Nephron progenitor cell (in vitro differentiated cells): ENCODE measurements around the gene IL37.
"Not testable (repeated sequence)": the region's sequence is repeated elsewhere in the genome, so short reads cannot be mapped to it uniquely, and the experiment has no call there.

Source experiments
- DNase-seq: peaks from one replicate; pipeline ENCODE4 v3.0.0; 2021
- H3K27ac Mint-ChIP-seq: 2 replicates; pipeline ENCODE4 v1.8.0; 2021; ENCODE audit warnings: mild to moderate bottlenecking, moderate library complexity, mixed read lengths
- H3K27me3 Mint-ChIP-seq: 2 replicates; pipeline ENCODE4 v1.8.0; 2021; ENCODE audit warnings: mild to moderate bottlenecking, low read depth, mixed read lengths; ENCODE audit not compliant: poor library complexity
- H3K36me3 Mint-ChIP-seq: 2 replicates; pipeline ENCODE4 v1.8.0; 2021; ENCODE audit warnings: low read depth, mixed read lengths
- H3K4me1 Mint-ChIP-seq: 2 replicates; pipeline ENCODE4 v1.8.0; 2021; ENCODE audit warnings: mixed read lengths
- H3K4me3 Mint-ChIP-seq: 2 replicates; pipeline ENCODE4 v1.8.0; 2021; ENCODE audit warnings: mild to moderate bottlenecking, moderate library complexity, mixed read lengths
- H3K9me3 Mint-ChIP-seq: 2 replicates; pipeline ENCODE4 v1.8.0; 2021; ENCODE audit warnings: mild to moderate bottlenecking, moderate library complexity, mixed read lengths
- TF ChIP-seq, protein P1 (sequence below): fragments of 200-600 bp; sonication (generic); IDR thresholded peaks from 2 replicates; pipeline ENCODE4 v1.5.0; 2021; ENCODE audit warnings: antibody characterized with exemption

The IL37 gene

DNA sequence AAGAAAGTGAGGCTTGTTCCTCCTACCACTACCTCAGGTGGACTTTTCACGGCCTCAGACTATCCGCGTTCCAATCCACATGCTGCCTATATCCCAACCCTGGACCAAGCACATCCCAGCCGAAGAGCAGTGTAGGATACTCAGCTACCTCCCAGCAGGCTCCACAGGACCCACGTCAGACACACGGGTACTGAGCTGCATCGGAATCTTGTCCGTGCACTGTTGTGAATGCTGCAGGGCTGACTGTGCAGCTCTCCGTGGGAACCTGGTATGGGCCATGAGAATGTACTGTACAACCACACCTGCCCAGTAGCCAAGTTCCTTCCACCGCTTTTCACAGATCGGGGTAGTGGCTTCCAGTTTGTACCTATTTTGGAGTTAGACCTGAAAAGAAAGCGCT, 22.3 kb downstream of the IL37 start:
- no peak overlapping the region for H3K27ac Mint-ChIP-seq
- TF ChIP-seq, protein P1, sequence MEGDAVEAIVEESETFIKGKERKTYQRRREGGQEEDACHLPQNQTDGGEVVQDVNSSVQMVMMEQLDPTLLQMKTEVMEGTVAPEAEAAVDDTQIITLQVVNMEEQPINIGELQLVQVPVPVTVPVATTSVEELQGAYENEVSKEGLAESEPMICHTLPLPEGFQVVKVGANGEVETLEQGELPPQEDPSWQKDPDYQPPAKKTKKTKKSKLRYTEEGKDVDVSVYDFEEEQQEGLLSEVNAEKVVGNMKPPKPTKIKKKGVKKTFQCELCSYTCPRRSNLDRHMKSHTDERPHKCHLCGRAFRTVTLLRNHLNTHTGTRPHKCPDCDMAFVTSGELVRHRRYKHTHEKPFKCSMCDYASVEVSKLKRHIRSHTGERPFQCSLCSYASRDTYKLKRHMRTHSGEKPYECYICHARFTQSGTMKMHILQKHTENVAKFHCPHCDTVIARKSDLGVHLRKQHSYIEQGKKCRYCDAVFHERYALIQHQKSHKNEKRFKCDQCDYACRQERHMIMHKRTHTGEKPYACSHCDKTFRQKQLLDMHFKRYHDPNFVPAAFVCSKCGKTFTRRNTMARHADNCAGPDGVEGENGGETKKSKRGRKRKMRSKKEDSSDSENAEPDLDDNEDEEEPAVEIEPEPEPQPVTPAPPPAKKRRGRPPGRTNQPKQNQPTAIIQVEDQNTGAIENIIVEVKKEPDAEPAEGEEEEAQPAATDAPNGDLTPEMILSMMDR: no peak

GRCh38 chr2:112934117-112934516, 23.2 kb downstream of the IL37 start:
- H3K36me3 Mint-ChIP-seq, H3K4me3 Mint-ChIP-seq, H3K9me3 Mint-ChIP-seq, H3K4me1 Mint-ChIP-seq, H3K27ac Mint-ChIP-seq, DNase-seq: not testable (repeated sequence)
- H3K27me3 Mint-ChIP-seq: peaks cover 29% of the 10 kb centered on the region

More for the DNA sequence above, 22.3 kb downstream of the IL37 start:
- Mint-ChIP-seq H3K4me1 (no peaks in the 10 kb centered on the region), H3K4me3 (no peak overlapping the region), H3K9me3 (no peaks in the 10 kb centered on the region), H3K27me3 (peaks cover 22% of the 10 kb centered on the region), H3K36me3 (no peaks in the 10 kb centered on the region)
- DNase-seq: no peak

GRCh38 chr2:112936927-112937232, 25.9 kb downstream of the IL37 start:
- peaks cover 46% of the 10 kb centered on the region for H3K27me3 Mint-ChIP-seq
- no peak overlapping the region for H3K4me3 Mint-ChIP-seq
- no peak for DNase-seq
- no peak overlapping the region for H3K27ac Mint-ChIP-seq
- H3K9me3 Mint-ChIP-seq: no peaks in the 10 kb centered on the region
- TF ChIP-seq, protein P1: no peak
- H3K4me1 Mint-ChIP-seq: no peaks in the 10 kb centered on the region
- H3K36me3 Mint-ChIP-seq: no peaks in the 10 kb centered on the region

DNA sequence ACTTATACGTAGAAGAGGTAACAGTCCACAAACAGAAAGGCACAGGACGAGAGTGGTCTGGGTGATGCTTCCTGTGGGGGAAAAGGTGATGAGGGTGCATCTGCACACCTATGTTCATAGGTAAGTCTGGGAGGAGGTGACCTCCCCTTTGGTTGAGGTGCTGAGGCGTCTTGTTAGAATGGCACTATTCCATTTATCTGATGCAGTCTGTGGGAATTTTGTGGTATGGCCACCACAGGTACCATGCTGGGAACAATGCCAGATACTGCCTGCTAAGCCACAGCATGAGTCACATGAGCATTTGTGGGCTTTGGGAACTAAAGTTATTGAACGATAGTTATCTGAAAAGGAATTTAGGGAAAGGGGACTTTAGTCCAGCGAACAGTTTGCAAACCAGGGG, 27.9 kb downstream of the IL37 start:
- Mint-ChIP-seq H3K27me3 (peaks cover 52% of the 10 kb centered on the region), H3K27ac (no peak overlapping the region), H3K4me1 (no peaks in the 10 kb centered on the region), H3K9me3 (no peaks in the 10 kb centered on the region), H3K36me3 (no peaks in the 10 kb centered on the region), H3K4me3 (no peak overlapping the region)
- TF ChIP-seq, protein P1: no peak
- no peak for DNase-seq

GRCh38 chr2:112939425-112939824, 28.5 kb downstream of the IL37 start:
- H3K9me3 Mint-ChIP-seq: peaks cover 1% of the 10 kb centered on the region
- H3K27me3 Mint-ChIP-seq: peaks cover 50% of the 10 kb centered on the region
- no peaks in the 10 kb centered on the region for H3K4me1 Mint-ChIP-seq
- no peak overlapping the region for H3K27ac Mint-ChIP-seq
- H3K4me3 Mint-ChIP-seq: no peak overlapping the region
- DNase-seq: no peak
- TF ChIP-seq, protein P1: no peak
- H3K36me3 Mint-ChIP-seq: no peaks in the 10 kb centered on the region

DNA sequence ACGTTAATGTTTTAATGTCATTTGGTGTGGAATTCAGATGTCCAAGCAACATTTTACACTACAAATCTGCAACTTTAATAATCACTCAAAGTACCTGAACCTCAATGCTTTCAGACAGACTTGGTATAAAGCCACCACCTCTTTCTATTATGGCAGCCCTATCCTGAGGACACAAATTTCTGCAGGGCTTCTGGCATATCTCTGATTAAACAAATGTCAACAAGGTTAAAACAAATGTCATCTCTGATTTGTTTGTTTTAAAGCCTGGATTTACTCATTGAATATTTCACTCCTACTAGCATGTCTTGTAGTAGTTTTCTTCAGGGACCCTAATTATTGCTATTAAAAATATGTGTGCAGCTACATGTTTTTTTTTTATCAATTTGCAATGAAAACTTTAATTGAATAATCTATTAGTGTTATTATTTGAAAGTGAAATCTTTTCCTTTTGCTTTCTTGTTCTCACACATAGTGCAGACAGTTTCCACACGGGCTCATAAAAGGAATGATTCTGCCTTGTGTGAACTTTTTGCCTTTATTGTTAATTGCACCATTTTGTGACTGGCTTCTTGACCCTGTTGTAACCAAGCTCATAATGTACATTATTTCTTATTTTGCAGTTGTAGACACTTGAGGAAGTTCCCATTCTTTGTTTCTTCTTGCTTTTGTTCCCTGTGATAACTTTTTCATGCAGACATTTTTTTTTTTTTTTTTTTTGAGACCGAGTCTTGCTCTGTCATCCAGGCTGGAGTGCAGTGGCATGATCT, 30.1 kb downstream of the IL37 start:
- DNase-seq: no peak
- peaks cover 44% of the 10 kb centered on the region for H3K27me3 Mint-ChIP-seq
- H3K36me3 Mint-ChIP-seq: no peaks in the 10 kb centered on the region
- H3K4me1 Mint-ChIP-seq: no peaks in the 10 kb centered on the region
- H3K27ac Mint-ChIP-seq: no peak overlapping the region
- no peak overlapping the region for H3K4me3 Mint-ChIP-seq
- H3K9me3 Mint-ChIP-seq: peaks cover 5% of the 10 kb centered on the region
- TF ChIP-seq, protein P1: no peak
